Measurements from ENCODE around the gene PRRT1. TPM values are rescaled to one million over a fixed set of nuclear protein-coding genes. Genes with fewer than 3 reads are reported as not detected.

Gene PRRT1
- polyA plus RNA-seq, 1 experiment = 0.27 TPM

- no peak overlapping the region for H3K27ac ChIP-seq (ENCODE audit: low read depth, low read length)
- DNase-seq (ENCODE audit: low read depth, low spot score) = no peak
- POLR2A ChIA-PET = no interaction called here
- no peaks in the 10 kb centered on the region for H3K27me3 ChIP-seq (ENCODE audit: control insufficient read depth, insufficient read depth, low read length)
- no peaks in the 10 kb centered on the region for H3K9me3 ChIP-seq (ENCODE audit: control insufficient read depth, insufficient read depth, low read length)
- CTCF ChIA-PET = interaction anchor here (0.8 kb wide), 1 partner anchor 72 kb away, joined by 3 read pairs; no protein-coding TSS in a partner anchor
- no peak overlapping the region for H3K4me3 ChIP-seq (ENCODE audit: low read depth, low read length)
- TF ChIP-seq CTCF (IDR thresholded peaks at IDR 0.05; ENCODE audit: low read depth, low read length) = no peak
These were observed 28.1 kb downstream of the PRRT1 start for GRCh38 chr6:32123681-32124080.

GRCh38 chr6:32120573-32121059, 31.1 kb downstream of the PRRT1 start:
- no peaks in the 10 kb centered on the region for H3K27me3 ChIP-seq (ENCODE audit: control insufficient read depth, insufficient read depth, low read length)
- ChIA-PET CTCF (interaction anchor here (0.7 to 1.2 kb wide), 2 partner anchors 44 to 57 kb away, joined by 3 to 4 read pairs; no protein-coding TSS in a partner anchor), POLR2A (no interaction called here)
- H3K4me3 ChIP-seq (ENCODE audit: low read depth, low read length) = no peak overlapping the region
- H3K9me3 ChIP-seq (ENCODE audit: control insufficient read depth, insufficient read depth, low read length) = no peaks in the 10 kb centered on the region; the same call in 1 of the 2 replicates
- TF ChIP-seq CTCF (IDR thresholded peaks at IDR 0.05; ENCODE audit: low read depth, low read length) = no peak
- DNase-seq (ENCODE audit: low read depth, low spot score) = no peak
- H3K27ac ChIP-seq (ENCODE audit: low read depth, low read length) = no peak overlapping the region

- peak; percentile 97 for TF ChIP-seq CTCF (IDR thresholded peaks at IDR 0.05; ENCODE audit: low read depth, low read length)
- H3K27me3 ChIP-seq (ENCODE audit: control insufficient read depth, insufficient read depth, low read length) = no peaks in the 10 kb centered on the region
- no peaks in the 10 kb centered on the region; the same call in 1 of the 2 replicates for H3K9me3 ChIP-seq (ENCODE audit: control insufficient read depth, insufficient read depth, low read length)
- DNase-seq (ENCODE audit: low read depth, low spot score) = peak; percentile 74
- peak overlapping the region; percentile 33 for H3K27ac ChIP-seq (ENCODE audit: low read depth, low read length)
- POLR2A ChIA-PET = interaction anchor here (0.6 to 1.7 kb wide), 4 partner anchors 9 to 853 kb away, joined by 3 to 8 read pairs (median 4); partner anchors contain the start of gene ATF6B
- CTCF ChIA-PET = interaction anchor here (0.6 to 3.2 kb wide), 33 partner anchors 9 to 167 kb away, joined by 3 to 44 read pairs (median 4); partner anchors contain the start of genes AGPAT1, ATF6B, DXO and FKBPL
- no peak overlapping the region for H3K4me3 ChIP-seq (ENCODE audit: low read depth, low read length)
These were observed 32.7 kb downstream of the PRRT1 start for GRCh38 chr6:32118782-32119628.

GRCh38 chr6:32117461-32117860, 34.3 kb downstream of the PRRT1 start:
- no peak for TF ChIP-seq CTCF (IDR thresholded peaks at IDR 0.05; ENCODE audit: low read depth, low read length)
- no peak for DNase-seq (ENCODE audit: low read depth, low spot score)
- CTCF ChIA-PET = interaction anchor here (0.9 to 3.2 kb wide), 13 partner anchors 8 to 166 kb away, joined by 3 to 44 read pairs (median 5); partner anchors contain the start of genes ATF6B, FKBPL and TNXB
- POLR2A ChIA-PET = no interaction called here
- H3K4me3 ChIP-seq (ENCODE audit: low read depth, low read length) = no peak overlapping the region
- H3K27me3 ChIP-seq (ENCODE audit: control insufficient read depth, insufficient read depth, low read length) = no peaks in the 10 kb centered on the region
- no peaks in the 10 kb centered on the region; the same call in 1 of the 2 replicates for H3K9me3 ChIP-seq (ENCODE audit: control insufficient read depth, insufficient read depth, low read length)
- no peak overlapping the region for H3K27ac ChIP-seq (ENCODE audit: low read depth, low read length)

GRCh38 chr6:32116674-32117073, 35.1 kb downstream of the PRRT1 start:
- no peak for DNase-seq (ENCODE audit: low read depth, low spot score)
- Histone ChIP-seq H3K27me3 (ENCODE audit: control insufficient read depth, insufficient read depth, low read length) (no peaks in the 10 kb centered on the region), H3K9me3 (ENCODE audit: control insufficient read depth, insufficient read depth, low read length) (no peaks in the 10 kb centered on the region; the same call in 1 of the 2 replicates), H3K27ac (ENCODE audit: low read depth, low read length) (peak overlapping the region; percentile 21), H3K4me3 (ENCODE audit: low read depth, low read length) (no peak overlapping the region)
- peak; percentile 54 for TF ChIP-seq CTCF (IDR thresholded peaks at IDR 0.05; ENCODE audit: low read depth, low read length)
- ChIA-PET CTCF (interaction anchor here (0.9 to 3.2 kb wide), 8 partner anchors 23 to 165 kb away, joined by 3 to 20 read pairs (median 4); no protein-coding TSS in a partner anchor), POLR2A (no interaction called here)

Measured in AG04450 (cell line).